SK-N-MC (cell line): ENCODE data around the gene OR2G2.

Experiments used
- EZH2 ChIP-seq: fragments of 200-600 bp; sonication (generic); IDR thresholded peaks from one replicate; pipeline ENCODE4 v1.6.1; 2017; ENCODE audit warnings: antibody characterized with exemption
- FOXP2 ChIP-seq: optimal IDR thresholded peaks from 2 replicates; pipeline ENCODE3; 2011; ENCODE audit warnings: mild to moderate bottlenecking, moderate library complexity; ENCODE audit not compliant: insufficient read depth; ENCODE audit errors: extremely low read length, control extremely low read depth
- POLR2AphosphoS5 ChIP-seq: IDR thresholded peaks from 2 replicates; pipeline ENCODE4 v1.6.1; 2012; ENCODE audit warnings: mild to moderate bottlenecking, low read depth, low read length, borderline replicate concordance

DNA sequence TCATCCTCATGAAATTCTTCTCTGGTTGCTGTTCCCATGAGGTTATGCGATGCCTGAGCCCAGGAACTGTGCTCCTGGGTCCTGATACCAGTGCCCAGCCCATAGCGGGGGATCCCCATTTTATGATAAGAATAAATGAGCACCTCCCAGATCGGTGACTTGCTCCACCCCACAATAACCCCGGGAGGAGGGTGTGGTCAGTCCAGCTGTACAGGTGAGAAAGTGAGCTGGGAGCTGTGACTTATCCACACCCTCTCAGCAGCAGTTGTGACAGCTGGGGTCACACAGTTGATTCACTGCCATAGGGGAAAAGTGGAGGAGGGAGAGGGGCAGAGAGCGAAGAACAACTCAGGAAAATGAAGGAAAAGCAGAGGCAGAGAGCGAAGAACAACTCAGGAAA is 50.6 kb downstream of the OR2G2 start:
- TF ChIP-seq EZH2 (no peak), POLR2AphosphoS5 (no peak), FOXP2 (no peak)
